ENCODE measurements around the gene POLA1.

GRCh38 chrX:24657671-24658386, 35.9 kb upstream of the POLA1 start:
- TF ChIP-seq CTCF (IDR thresholded peaks at IDR 0.05): no peak
- TF ChIP-seq EZH2phosphoT487 (IDR thresholded peaks at IDR 0.05): no peak

Measured in neural progenitor cell (in vitro differentiated cells).